Pulmonary artery endothelial cell (primary cell): ENCODE results near the gene KIF17. TPM values are rescaled to one million over a fixed set of nuclear protein-coding genes. Genes with fewer than 3 reads are reported as not detected.
"Not testable (repeated sequence)": the region's sequence is repeated elsewhere in the genome, so short reads cannot be mapped to it uniquely, and the experiment has no call there.

Experiments
- DNase-seq: peaks from one replicate; pipeline ENCODE4 v3.0.0-alpha.2; 2011; ENCODE audit warnings: low read depth, low spot score
- total RNA-seq: library from RNA; depleted of rRNA; stranded (reverse); fragments of >200 nt; gene quantifications from 2 replicates; pipeline ENCODE4 v1.2.3, GENCODE V29; 2014

The KIF17 gene
- total RNA-seq, 1 donor from 2014 or later: 0.13 TPM

- no peak for DNase-seq
These were observed 25.9 kb downstream of the KIF17 start for GRCh38 chr1:20691872-20692271.

GRCh38 chr1:20689645-20690056 is 28.2 kb downstream of the KIF17 start:
- no peak for DNase-seq

DNA sequence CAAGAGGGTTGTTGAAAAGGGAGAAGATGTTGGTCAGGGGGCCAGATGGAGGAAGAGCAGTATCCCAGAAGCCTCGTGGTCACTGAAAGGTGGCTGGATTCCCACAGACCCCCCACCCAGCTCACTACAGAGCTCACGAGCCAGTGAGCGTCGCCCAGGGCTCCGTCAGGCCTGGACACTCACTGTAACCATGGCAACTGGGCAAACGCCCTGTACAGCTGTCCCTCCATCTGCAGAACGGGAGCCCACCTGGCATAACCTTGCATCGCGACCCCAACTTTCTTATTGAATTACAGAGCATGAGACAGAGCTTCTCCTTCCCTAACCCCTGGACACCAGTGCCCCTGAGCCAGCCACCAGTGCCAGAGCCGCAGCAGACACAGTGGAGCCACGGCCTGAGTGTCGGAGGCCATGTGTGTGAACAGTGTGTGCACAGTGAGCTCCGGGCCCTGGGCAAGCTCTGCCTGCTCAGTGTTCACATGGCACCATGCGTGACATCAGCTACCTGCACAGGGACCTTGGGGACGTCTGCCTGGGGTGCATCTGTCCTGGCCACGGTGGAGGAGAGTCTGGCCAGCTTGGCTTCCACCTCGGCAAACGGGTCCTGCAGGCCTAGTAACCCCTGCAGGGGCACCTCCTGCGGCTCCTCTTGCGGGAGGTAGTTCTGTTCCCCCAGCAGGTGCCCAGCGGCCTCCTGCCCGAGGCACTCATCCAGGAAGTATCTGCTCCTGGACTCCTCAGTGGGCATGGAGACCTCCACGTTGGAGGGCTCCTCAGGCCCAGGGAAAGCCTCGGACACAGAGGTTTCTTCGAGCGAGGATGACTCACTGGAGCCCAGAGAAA is 30.7 kb downstream of the KIF17 start:
- DNase-seq: no peak

GRCh38 chr1:20685741-20686140 is 32.1 kb downstream of the KIF17 start:
- no peak for DNase-seq

- no peak for DNase-seq
These were observed 32.6 kb downstream of the KIF17 start for GRCh38 chr1:20685099-20685662.

DNA sequence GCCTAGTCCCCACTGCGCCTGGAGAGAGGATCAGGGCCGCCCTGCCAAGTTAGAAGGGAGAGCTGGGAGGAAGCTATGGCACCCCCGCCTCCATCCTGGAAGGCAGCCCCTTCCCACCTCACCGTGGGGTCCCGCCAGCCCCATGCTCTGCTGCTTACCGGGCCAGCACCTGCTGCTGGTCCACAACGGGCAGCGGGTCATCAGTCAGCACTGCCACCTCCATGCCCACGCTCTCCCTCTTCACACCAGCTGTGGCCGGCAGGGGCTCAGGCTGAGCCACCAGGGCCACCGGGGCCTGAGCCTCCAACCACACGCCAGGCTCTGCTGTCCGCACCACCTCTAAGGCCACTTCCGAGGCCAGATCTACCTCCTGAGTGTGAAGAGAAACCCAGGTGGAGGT is 33.2 kb downstream of the KIF17 start:
- DNase-seq: no peak

DNA sequence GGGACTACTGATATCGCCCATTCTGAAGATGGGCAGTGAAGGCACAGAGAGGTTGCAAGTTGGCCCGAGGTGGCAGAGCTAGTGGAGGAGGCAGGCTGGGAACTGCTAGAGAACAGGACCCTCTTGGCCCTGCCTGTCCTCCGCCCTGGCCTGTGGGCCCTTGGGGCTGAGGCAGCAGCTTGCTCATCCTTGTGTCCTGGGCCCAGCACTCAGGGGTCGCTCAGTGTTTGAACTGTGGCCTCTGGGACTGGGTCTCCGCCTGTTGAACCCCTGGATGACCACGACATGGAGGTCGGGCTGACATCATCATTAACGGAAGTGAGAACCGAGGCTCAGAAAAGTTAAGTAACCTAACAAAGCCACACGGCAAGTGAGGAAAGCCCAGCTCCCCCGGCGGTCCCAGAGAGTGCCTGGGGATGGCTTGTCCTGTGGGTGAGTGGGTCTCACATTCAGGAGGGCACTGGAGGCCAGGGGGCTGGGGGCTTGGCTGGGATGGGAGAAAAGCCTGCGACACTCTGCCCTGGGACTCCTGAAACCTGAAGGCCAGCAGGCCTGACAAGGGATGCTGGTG is 33.7 kb downstream of the KIF17 start:
- DNase-seq: no peak

GRCh38 chr1:20683614-20684013 is 34.2 kb downstream of the KIF17 start:
- no peak for DNase-seq

GRCh38 chr1:20682571-20683236 is 35.1 kb downstream of the KIF17 start:
- DNase-seq: no peak

DNA sequence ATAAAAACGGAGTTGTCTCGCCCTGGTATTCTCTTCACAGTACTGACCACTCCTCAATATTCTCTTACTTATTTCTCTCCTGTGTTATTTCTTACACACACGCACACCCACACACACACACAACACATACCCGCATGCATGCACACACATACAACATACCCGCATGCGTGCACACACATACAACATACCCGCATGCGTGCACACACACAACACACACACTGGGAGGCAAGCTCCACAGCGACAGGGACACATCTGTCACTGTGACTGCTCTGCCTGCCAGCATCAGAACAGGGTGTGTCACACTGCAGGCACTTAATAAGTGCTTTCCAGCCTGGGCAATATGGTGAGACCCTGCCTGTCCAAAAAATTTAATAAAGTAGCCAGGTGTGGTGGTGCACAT is 35.8 kb downstream of the KIF17 start:
- DNase-seq: no peak

GRCh38 chr1:20680269-20680668 is 37.5 kb downstream of the KIF17 start:
- no peak for DNase-seq

- DNase-seq: no peak
These were observed 39.2 kb downstream of the KIF17 start for GRCh38 chr1:20678599-20678998.

DNA sequence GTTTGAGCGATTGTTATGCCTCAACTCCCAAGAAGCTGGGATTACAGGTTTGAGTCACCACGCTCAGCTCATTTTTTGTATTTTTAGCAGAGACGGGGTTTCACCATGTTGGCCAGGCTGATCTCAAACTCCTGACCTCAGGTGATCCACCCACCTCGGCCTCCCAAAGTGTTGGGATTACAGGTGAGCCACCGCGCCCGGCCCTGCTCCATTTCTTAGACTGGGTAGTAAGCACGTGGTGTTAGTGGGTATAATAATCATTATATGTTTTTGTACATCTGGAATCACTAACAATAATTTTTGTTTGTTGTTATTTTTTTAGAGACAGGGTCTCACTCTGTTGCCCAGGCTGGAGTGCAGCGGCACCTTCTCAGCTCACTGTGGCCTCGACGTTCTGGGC is 44.2 kb downstream of the KIF17 start:
- DNase-seq: not testable (repeated sequence)

DNA sequence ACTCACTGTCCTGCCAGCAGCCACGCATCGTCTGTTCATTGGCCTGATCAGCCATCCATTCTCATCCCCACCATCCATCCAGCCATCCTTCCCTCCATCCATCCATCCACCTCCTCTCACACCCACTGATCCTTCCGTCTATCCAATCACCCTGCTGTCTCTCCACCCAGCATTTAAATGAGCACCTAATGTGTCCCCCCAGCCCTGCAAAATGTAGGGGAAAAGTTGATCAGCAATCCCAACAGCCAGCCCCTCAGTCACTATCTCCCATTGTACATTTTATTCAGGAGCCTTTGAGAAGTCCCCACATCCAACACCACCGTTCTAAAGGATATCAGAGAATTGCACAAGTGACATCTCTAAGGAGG is 45.6 kb downstream of the KIF17 start:
- no peak for DNase-seq

DNA sequence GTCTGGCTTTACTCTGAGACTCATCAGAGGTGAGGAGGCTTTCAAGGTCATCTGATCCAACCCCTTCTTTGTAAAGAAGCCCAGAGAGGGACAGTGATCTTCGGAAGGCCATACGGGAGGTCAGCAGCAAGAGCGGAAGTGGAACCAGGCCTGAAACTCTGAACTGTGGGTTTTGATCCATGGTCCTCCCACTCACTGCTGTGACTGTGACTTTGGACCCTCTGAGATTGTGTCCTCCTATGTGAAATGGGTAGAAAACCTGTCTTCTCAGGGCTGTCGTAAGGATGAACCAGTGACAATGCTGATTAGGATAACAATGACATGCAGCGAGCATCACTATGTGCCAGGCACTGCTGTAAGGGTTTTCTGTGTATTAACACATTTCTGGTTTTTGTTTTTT is 46.9 kb downstream of the KIF17 start:
- DNase-seq: no peak

DNA sequence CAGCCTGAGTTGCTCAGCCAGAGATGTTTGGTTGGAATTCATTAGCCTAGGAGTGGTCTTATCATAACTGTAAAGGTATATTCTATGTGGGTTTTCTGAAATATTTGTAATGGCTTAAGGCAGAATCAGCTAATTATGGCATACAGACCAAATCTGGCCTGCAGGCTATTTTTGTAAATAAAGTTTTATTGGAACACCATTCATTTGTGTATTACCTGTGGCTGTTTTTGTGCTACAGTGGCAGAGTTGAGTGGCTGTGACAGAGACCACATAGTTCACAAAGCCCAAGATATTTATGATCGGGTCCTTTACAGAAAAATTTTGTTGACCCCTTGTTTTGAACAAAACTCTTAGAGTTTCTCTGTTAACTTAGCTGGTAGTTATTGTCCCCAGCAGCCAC is 49.2 kb downstream of the KIF17 start:
- DNase-seq: no peak

DNA sequence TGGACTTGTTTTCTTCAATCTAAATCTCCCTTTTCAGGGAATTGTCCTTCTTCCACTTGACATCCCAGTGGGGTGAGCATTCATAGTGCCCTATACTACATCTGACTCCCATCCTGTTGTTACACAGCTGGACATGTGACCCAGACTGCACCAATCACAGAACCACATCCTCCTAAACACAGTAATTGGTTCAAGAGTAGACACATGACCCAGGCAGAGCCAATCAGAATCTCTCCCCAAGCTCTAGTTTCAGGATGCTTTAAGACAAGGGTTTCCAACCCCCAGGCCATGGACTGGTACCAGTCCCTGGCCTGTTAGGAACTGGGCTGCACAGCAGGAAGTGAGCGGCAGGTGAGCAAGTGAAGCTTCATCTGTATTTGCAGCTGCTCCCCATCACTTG is 51.0 kb downstream of the KIF17 start:
- DNase-seq: no peak

GRCh38 chr1:20666146-20666545 is 51.7 kb downstream of the KIF17 start:
- DNase-seq: no peak

DNA sequence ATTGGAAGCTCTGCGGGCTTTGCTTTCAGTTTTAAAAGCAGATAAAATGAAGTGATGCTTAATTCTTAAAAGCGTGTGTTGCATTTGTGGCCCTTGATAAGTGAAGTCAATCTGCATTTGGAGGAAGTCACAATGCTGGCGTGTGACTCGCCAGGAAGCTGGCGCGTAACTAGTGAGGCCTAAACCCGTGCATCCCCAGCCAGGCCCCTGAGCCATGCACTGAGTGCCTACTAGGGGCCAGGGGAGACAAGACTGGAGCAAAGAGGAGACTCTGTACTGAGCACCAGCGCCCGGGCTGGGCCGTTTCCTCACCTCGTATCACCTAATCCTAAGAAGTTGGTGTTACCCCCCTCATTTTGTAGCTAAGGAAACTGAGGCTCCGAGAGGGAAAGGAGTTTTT is 52.1 kb downstream of the KIF17 start:
- DNase-seq: no peak

DNA sequence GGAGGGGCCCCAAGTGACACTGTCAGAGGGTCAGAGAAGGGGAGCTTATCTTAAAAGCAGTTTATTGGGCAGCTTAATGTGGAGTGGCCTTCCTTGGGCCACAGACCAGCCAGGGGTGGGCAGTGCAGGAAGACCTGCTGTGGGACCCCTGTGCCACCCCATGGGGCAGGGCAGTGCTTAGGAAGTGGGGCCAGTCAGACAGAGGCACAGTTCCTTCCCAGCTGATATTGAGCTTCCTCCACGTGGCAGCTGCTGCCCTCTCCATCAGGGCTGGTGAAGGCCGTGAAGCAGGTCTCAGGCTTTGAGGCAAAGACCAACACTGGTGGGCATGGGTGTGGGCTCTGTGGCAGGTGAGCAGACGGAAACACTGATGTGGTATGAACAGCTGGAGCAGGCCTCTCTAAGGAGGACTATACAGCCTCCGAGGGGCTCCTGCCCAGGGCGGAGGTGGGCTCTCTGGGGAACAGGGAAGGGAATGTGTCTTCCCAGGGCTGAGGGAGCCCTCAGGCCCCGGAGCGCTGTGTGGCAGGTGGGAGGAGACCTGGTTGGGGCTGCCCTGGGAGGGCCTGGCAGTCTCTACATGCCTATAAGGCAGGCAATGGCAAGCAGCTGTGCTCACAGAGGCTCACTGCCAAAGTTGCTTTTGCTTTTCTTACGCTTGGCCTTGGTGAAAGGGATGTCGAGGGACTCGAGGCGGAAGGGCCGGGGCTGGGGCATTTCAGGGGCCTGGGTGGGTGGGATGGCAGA is 53.7 kb downstream of the KIF17 start:
- no peak for DNase-seq

DNA sequence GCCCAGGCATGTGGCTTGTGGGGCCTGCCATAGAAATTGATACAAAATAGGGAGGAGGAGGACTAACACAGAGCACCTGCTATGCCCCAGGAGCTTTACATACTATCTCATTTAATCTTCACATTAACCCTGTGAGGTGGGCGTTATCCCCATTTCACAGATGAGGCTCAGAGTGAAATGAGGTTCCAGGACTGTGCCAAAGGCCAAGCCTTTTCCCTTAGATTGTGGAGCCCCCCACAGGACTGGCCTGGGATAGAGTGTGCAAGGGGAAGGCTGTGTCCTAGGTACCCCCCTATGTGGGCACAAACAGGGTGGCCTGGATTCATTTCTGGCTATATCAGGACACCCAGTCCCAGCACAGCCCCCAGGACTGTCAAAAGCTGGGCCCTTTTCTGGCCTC is 54.4 kb downstream of the KIF17 start:
- DNase-seq: no peak

DNA sequence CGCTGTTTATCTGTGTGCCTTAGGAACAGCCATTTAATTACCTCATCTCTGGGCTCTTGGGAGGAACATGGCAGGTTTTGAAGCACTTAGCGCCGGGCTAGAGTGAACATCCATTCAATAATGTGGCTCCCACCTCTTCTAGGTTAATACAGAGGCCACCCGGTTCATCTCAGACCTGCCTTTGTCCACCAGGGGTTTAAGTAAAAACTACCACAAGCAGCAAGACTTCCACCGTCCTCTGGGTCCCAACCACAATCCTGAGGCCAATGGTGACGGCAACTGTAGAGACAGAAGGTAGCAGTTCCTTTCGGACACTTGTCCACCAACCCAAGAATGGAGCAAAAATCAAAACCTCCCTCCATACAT is 55.7 kb downstream of the KIF17 start:
- no peak for DNase-seq
